Cardiac muscle cell (in vitro differentiated cells and primary cell): ENCODE data around the gene IMMP2L. TPM values are rescaled to one million over a fixed set of nuclear protein-coding genes. Genes with fewer than 3 reads are reported as not detected.

ENCODE experiments used
- DNase-seq, 2 donors: peaks; one replicate each; pipeline versions ENCODE4 v3.0.0 to v3.0.0-alpha.2; 2010 to 2017; ENCODE audit warnings: low read depth in 1 of 2, low spot score in 1 of 2
- H3K27ac ChIP-seq: fragments of 200-600 bp; sonication (generic); 2 replicates; pipeline ENCODE4 v1.5.1; 2016
- H3K27me3 ChIP-seq: fragments of 200-600 bp; sonication (generic); 2 replicates; pipeline ENCODE4 v1.6.0; 2016; ENCODE audit warnings: control low read depth
- H3K36me3 ChIP-seq: fragments of 200-600 bp; sonication (generic); 2 replicates; pipeline ENCODE4 v1.5.1; 2016; ENCODE audit warnings: control low read depth
- H3K4me1 ChIP-seq: fragments of 200-600 bp; sonication (generic); 2 replicates; pipeline ENCODE4 v1.8.1; 2017; ENCODE audit warnings: low read depth, mild to moderate bottlenecking, mixed run types
- H3K4me3 ChIP-seq: fragments of 200-600 bp; sonication (generic); 2 replicates; pipeline ENCODE4 v1.5.1; 2016; ENCODE audit warnings: mild to moderate bottlenecking
- H3K9me3 ChIP-seq: fragments of 200-600 bp; sonication (generic); 2 replicates; pipeline ENCODE4 v1.5.1; 2017; ENCODE audit warnings: low read depth, mild to moderate bottlenecking, control low read depth
- polyA plus RNA-seq: library from polyadenylated mRNA; unstranded; fragments of >200 nt; fragmentation: Nextera tagmentation; extraction: Ambion mirVana; gene quantifications from 2 replicates; pipeline ENCODE4 v1.2.1, GENCODE V29; 2016
- total RNA-seq: library from RNA; depleted of rRNA; stranded (reverse); fragments of >200 nt; gene quantifications from 2 replicates; pipeline ENCODE4 v1.2.3, GENCODE V29; 2016
- TF ChIP-seq, protein P1 (sequence below): IDR thresholded peaks from 2 replicates; pipeline ENCODE4 v1.5.1; 2012; ENCODE audit warnings: low read depth, mild to moderate bottlenecking, low read length

Gene IMMP2L
- total and polyA plus RNA-seq, 2 experiments from 2014 or later, result 6.0 to 11.9 TPM

DNA sequence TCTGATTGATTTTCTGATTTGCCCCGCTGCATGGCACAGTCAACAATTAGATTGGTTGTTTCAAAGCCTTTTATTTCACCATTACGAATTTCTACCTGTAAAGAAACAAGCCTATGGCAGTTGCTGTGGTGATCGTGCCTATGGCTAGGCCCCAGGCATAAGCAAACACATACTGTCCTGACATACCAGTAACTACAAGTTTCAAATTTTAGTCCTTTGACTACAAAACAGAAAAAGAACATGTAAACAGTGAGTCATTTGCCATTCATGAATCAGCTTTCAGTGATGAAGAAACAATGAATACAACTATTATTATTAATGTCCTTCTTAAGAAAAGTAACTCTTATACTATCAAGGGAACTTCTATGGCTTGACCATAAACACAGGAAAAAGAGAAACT is 639.4 kb downstream of the IMMP2L start:
- TF ChIP-seq, protein P1, sequence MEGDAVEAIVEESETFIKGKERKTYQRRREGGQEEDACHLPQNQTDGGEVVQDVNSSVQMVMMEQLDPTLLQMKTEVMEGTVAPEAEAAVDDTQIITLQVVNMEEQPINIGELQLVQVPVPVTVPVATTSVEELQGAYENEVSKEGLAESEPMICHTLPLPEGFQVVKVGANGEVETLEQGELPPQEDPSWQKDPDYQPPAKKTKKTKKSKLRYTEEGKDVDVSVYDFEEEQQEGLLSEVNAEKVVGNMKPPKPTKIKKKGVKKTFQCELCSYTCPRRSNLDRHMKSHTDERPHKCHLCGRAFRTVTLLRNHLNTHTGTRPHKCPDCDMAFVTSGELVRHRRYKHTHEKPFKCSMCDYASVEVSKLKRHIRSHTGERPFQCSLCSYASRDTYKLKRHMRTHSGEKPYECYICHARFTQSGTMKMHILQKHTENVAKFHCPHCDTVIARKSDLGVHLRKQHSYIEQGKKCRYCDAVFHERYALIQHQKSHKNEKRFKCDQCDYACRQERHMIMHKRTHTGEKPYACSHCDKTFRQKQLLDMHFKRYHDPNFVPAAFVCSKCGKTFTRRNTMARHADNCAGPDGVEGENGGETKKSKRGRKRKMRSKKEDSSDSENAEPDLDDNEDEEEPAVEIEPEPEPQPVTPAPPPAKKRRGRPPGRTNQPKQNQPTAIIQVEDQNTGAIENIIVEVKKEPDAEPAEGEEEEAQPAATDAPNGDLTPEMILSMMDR, result no peak
- H3K36me3 ChIP-seq, result no peaks in the 10 kb centered on the region
- H3K27me3 ChIP-seq, result no peaks in the 10 kb centered on the region
- H3K9me3 ChIP-seq, result no peaks in the 10 kb centered on the region
- peak in 1 of 2 donors; percentile 41 for DNase-seq
- H3K27ac ChIP-seq, result no peak overlapping the region
- peaks cover 8% of the 10 kb centered on the region for H3K4me1 ChIP-seq
- H3K4me3 ChIP-seq, result no peak overlapping the region

DNA sequence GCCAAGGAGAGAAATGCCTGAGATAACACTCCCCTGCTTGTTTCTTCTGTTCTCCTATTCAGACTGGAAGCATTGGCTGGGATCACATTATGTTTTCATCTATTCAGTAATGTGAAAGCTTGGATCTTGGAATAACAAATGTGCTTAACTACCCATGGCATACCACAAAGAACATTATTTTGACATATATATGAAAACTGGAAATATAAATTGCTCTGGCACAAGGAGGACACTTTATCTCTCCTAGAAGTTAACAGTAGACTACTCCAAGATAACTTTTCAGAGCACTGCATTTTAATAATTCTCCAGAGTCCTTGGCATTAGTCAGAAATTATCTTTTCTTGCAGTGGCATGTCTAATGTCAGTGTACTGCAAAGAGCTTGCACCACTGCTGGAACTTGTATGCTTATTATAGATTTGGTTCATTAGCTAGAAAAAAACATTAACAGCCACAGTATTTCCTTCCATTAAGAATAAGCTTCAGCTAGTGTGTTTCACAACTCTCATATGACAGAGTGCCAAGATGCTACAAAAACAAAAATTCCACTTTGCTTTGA is 640.6 kb downstream of the IMMP2L start:
- H3K27ac ChIP-seq, result peak overlapping the region; percentile 14
- DNase-seq, result peak in 1 of 2 donors; percentile 37

DNA sequence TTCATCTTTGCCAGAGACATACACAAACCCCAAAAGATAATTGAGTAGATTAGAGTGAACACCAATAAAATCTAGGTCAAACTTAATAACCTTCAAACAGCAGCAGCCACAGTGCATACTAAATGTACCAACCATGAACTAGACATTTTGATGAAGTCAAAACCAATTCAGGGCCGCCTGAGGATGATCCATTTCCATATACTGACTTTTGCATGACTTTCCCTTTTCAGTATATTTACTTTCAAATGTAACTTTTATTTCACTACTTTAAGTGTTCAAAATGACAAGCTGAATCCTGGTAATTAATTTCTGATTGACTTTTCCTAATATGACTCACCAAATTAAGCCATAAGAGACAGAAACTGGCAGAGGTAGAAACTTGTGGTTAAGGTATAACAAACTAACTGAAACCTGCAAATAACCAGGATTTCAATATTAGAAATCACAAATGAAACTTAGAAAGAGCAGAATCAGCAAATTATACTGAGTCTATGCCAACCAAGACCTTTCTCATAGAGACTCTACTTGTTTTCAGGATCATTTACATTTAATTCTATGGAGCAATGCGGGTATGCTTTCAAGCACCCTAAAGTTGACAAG is 643.2 kb downstream of the IMMP2L start:
- TF ChIP-seq, protein P1, result no peak

More for the DNA sequence above, 640.6 kb downstream of the IMMP2L start:
- Histone ChIP-seq H3K4me3 (no peak overlapping the region), H3K4me1 (peaks cover 8% of the 10 kb centered on the region), H3K9me3 (no peaks in the 10 kb centered on the region), H3K27me3 (no peaks in the 10 kb centered on the region), H3K36me3 (no peaks in the 10 kb centered on the region)
- TF ChIP-seq, protein P1, result no peak

DNA sequence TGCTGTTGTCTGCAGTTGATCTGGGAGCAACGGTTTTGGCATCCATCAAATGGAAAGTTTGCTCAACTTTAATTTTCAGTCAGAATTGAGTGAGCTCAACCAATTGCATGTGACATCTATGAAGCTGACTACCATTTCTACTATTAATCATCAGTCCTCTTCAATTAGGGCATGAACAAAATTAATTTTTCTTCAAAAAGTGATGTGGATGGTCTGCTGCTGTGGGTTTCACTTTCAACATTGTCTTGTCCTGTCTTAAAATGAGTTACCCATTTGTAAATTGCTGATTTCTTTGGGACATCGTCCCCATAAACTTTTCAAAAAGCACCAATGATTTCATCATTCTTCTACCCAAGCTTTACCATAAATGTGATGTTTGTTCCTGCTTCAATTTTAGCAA is 648.0 kb downstream of the IMMP2L start:
- H3K9me3 ChIP-seq, result no peaks in the 10 kb centered on the region
- H3K4me3 ChIP-seq, result no peak overlapping the region
- H3K4me1 ChIP-seq, result no peaks in the 10 kb centered on the region
- no peaks in the 10 kb centered on the region for H3K27me3 ChIP-seq
- TF ChIP-seq, protein P1, result no peak
- DNase-seq, result no peak
- H3K36me3 ChIP-seq, result no peaks in the 10 kb centered on the region
- no peak overlapping the region for H3K27ac ChIP-seq

More for the DNA sequence above, 643.2 kb downstream of the IMMP2L start:
- H3K9me3 ChIP-seq, result no peaks in the 10 kb centered on the region
- no peak for DNase-seq
- peaks cover 8% of the 10 kb centered on the region for H3K4me1 ChIP-seq
- no peak overlapping the region for H3K27ac ChIP-seq
- H3K27me3 ChIP-seq, result no peaks in the 10 kb centered on the region
- no peaks in the 10 kb centered on the region for H3K36me3 ChIP-seq
- no peak overlapping the region for H3K4me3 ChIP-seq

DNA sequence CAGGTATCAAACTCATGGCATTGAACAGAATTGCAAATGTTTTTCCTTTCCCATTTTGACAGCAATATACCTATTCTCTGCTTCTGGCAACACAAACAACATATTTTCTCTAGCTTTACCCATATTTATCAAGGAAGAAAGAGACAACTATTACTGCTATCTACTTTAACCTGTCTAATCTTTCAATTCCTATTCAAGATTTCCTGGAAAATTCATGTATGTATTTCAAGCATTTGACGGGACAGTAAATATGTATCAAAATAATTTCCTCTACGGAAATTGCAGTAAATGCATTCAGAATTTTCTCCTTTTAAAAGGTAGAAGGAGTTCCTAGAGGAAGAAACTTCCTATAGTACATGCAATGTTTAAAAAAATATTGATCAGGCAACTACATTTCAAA is 650.7 kb downstream of the IMMP2L start:
- Histone ChIP-seq H3K9me3 (no peaks in the 10 kb centered on the region), H3K27ac (no peak overlapping the region)
- TF ChIP-seq, protein P1, result no peak

More for the DNA sequence above, 650.7 kb downstream of the IMMP2L start:
- H3K4me3 ChIP-seq, result no peak overlapping the region
- no peaks in the 10 kb centered on the region for H3K36me3 ChIP-seq
- DNase-seq, result no peak
- H3K27me3 ChIP-seq, result no peaks in the 10 kb centered on the region
- no peaks in the 10 kb centered on the region for H3K4me1 ChIP-seq
